GM12875 (cell line): ENCODE results near the gene RSPRY1.
"Not testable (repeated sequence)": the region's sequence is repeated elsewhere in the genome, so short reads cannot be mapped to it uniquely, and the experiment has no call there.

ENCODE experiments used
- H3K4me3 ChIP-seq: one replicate; pipeline ENCODE4 v1.5.1; 2011; ENCODE audit warnings: low read depth, low read length, control low read depth
- TF ChIP-seq, protein P1 (sequence below): IDR thresholded peaks from 2 replicates; pipeline ENCODE4 v1.5.1; 2011; ENCODE audit warnings: low read depth, mild to moderate bottlenecking, control low read depth, inconsistent platforms, low read length, moderate library complexity, borderline replicate concordance; ENCODE audit not compliant: insufficient read depth

Gene RSPRY1

DNA sequence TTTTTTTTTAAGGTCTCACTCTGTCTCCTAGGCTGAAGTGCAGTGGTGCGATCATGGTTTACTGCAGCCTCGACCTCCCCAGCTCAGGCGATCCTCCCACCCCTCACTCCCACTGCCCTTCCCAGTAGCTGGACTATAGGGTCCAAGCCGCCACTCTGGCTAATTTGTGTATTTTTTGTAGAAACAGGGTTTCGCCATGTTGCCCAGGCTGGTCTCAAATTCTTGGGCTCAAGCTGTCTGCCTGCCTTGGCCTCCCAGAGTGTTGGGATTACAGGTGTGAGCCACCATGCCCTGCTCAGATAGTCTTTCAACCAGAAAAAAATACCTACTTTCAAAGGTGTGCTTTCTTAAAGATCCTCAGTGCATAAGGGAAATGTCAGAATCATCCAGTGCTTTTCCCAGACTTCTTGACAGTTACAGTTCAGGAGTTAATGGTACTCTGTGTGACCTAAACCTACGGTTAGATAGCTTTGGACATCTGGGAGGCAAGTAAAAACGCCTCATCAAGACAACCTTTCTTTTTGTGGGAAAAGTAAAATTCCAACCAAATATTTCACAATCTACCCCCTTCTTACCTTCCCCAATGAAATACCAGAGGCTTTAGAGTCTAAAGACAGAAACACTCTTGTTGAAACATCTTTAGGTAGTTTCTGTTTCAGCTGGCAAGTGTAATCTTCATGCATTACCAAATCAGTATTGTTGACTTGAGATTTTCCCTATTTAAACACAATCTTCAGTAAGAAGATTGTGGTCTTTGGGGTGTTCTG, 6.8 kb downstream of the RSPRY1 start:
- TF ChIP-seq, protein P1, sequence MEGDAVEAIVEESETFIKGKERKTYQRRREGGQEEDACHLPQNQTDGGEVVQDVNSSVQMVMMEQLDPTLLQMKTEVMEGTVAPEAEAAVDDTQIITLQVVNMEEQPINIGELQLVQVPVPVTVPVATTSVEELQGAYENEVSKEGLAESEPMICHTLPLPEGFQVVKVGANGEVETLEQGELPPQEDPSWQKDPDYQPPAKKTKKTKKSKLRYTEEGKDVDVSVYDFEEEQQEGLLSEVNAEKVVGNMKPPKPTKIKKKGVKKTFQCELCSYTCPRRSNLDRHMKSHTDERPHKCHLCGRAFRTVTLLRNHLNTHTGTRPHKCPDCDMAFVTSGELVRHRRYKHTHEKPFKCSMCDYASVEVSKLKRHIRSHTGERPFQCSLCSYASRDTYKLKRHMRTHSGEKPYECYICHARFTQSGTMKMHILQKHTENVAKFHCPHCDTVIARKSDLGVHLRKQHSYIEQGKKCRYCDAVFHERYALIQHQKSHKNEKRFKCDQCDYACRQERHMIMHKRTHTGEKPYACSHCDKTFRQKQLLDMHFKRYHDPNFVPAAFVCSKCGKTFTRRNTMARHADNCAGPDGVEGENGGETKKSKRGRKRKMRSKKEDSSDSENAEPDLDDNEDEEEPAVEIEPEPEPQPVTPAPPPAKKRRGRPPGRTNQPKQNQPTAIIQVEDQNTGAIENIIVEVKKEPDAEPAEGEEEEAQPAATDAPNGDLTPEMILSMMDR, result no peak
- no peak overlapping the region for H3K4me3 ChIP-seq

DNA sequence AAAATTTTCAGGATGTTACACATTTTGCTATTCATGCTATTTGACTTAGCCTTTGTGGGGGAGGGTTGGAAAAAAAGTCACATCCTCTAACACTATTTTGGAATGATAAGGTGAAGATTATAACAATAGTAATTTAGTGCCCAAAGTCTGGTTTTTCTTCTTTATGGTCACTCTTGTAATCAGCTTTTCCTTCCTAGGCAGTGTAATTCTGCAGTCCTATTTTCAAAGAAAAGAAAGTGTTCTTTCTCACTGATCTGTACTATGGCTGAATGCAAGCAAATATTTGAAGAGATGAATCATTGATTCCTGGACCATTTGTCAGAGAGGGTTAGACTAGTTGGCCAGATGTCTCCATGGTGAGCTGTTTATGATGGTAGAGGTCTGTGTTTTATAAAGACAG, 8.4 kb downstream of the RSPRY1 start:
- TF ChIP-seq, protein P1, result no peak

DNA sequence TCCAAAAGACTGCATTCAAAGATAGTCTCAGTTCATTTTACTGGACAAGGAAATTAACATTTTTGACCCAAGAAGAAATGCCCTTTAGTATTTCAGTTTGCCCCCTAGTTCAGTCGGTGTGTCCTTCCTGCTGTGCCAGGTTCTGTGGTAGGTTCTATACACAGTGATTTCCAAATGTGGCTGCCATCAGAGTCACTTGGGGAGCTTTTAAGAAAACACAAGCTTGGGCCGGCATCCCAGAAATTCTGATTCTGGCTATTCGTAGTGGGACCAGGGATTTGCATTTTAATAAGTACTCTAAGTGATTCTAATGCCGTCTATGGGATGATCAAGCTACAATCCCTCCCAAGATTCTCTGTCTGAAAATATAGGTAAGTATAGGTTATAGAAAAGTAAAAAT, 10.2 kb downstream of the RSPRY1 start:
- no peak overlapping the region for H3K4me3 ChIP-seq
- TF ChIP-seq, protein P1, result no peak

More for the DNA sequence above, 8.4 kb downstream of the RSPRY1 start:
- H3K4me3 ChIP-seq, result no peak overlapping the region

DNA sequence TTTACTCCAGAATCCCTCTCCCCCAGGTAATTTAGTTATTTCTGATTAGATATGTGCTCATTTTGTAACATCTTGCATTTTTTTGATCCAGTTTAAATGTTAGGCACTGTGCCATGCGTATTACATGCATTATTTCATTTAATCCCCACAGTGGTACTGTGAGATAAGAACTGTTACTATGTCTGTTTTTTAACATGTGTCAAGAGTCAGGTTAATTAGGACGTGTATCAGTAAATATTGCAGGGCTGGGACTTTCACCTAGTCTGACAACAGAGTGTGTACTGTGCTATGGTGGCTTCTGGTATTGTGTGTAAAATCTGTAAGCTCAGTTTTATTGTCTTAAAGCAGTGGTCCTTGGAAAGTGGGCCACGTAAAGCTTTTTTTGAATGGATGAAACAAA, 10.6 kb downstream of the RSPRY1 start:
- H3K4me3 ChIP-seq, result no peak overlapping the region
- TF ChIP-seq, protein P1, result no peak

DNA sequence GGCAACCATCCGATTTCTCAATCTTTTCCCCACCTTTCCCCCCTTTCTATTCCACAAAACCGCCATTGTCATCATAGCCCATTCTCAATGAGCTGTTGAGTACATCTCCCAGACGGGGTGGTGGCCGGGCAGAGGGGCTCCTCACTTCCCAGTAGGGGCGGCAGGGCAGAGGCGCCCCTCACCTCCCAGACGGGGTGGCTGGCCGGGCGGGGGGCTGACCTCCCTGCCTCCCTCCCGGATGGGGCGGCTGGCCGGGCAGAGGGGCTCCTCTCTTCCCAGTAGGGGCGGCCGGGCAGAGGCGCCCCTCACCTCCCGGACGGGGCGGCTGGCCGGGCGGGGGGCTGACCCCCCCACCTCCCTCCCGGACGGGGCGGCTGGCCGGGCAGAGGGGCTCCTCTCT, 14.2 kb downstream of the RSPRY1 start:
- not testable (repeated sequence) for H3K4me3 ChIP-seq

DNA sequence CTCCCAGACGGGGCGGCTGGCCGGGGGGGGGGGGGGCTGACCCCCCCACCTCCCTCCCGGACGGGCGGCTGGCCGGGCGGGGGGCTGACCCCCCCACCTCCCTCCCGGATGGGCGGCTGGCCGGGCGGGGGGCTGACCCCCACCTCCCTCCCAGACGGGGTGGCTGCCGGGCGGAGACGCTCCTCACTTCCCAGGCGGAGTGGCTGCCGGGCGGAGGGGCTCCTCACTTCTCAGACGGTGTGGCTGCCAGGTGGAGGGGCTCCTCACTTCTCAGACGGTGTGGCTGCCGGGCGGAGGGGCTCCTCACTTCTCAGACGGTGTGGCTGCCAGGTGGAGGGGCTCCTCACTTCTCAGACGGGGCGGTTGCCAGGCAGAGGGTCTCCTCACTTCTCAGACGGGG, 14.8 kb downstream of the RSPRY1 start:
- not testable (repeated sequence) for H3K4me3 ChIP-seq

DNA sequence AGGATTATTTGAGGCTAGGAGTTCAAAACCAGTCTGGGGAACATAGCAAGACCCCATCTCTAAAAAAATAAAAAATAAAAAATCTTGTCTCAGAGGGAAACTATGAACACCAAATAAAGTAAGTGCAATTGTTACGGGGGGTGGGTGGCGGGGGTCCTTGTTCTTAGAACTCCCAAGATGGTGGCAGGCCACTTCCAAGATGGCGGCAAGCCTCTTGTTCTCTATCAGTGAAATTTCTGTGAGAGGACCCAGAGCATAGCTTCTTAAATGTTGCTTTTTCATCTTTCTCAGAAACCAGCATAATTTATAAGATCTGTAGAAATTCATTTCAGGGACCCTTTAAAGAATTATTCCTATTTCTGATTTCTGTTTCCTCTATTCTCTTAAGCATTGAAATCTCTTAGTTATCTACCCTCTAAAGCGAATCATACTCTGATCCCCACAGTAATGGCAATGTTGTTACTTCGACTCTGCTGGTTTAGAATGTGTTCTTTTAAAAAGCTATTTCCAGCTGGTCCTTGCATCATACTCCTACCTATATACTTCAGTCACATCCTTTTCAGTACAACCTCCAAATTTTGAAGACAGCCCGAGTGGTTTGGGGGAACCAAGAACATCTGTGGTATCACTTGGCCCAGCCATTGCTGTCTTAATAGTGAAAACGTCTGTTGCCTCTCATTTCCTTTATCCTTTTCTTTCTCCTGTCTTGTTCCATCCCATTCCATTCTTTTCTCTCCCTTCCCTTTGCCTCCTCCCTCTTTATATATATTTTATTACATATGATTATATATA, 16.2 kb downstream of the RSPRY1 start:
- TF ChIP-seq, protein P1, result no peak
- no peak overlapping the region for H3K4me3 ChIP-seq

DNA sequence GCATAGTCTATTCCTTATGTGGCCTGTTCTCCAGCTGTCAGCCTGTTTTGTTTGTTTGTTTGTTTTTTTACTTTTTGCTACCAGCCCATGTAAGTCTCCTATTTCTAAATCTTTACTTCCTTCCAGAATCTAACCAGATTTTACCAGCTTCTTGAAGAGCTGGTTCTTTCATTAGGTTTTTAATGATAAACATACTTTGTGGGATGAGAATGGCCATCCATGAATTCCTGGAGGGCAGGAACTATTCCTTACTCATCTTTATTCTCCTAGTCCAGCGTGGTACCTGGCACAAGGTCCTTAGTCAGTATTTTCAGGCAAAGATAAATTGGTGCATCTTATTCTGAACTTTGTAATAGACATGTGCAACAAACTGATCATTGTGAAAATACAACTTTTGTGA, 17.3 kb downstream of the RSPRY1 start:
- TF ChIP-seq, protein P1, result no peak
- H3K4me3 ChIP-seq, result no peak overlapping the region
